Measurements from ENCODE around the gene RNF183.

DNA sequence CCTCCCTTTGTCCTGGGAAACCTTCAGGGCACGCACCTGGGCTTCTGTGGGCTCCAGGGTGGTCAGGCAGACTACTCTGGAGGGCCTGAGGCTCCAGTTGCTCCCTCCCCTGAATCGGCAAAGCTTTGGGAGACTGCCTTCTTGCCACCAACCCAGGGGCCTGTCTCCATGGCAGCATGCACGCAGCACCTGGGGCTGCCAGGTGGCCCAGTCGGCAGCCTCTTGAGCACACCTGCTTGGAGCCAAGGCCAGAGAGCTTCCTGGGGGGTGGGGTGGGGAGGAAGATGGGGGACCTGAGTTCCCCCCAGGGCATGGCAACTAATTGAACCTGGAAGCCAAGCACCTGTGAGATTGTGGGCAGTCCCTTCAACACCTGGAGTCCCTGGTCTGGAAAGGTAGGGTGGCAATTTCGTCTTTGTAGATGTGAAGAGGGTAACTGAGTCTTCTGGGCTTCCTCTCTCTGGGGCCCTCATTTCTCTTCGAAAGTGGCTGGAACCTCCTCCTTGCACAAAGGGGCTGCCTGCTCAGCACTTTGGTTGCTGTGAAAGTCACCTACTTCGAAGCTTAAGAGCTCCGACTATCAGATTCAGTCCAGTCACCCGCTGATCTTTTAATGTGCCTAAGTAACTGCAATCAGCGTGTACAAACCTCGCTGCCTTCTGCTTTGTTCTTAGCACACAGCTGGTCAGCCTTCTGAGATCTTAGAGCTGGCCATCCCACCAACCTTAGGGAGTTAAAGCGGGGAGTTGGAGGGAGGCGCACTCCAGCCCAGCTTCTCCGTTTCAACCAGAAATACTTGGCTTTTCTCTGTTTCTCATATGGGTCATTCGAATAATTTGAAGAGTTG is 4.0 kb downstream of the RNF183 start:
- TF ChIP-seq, protein P1, sequence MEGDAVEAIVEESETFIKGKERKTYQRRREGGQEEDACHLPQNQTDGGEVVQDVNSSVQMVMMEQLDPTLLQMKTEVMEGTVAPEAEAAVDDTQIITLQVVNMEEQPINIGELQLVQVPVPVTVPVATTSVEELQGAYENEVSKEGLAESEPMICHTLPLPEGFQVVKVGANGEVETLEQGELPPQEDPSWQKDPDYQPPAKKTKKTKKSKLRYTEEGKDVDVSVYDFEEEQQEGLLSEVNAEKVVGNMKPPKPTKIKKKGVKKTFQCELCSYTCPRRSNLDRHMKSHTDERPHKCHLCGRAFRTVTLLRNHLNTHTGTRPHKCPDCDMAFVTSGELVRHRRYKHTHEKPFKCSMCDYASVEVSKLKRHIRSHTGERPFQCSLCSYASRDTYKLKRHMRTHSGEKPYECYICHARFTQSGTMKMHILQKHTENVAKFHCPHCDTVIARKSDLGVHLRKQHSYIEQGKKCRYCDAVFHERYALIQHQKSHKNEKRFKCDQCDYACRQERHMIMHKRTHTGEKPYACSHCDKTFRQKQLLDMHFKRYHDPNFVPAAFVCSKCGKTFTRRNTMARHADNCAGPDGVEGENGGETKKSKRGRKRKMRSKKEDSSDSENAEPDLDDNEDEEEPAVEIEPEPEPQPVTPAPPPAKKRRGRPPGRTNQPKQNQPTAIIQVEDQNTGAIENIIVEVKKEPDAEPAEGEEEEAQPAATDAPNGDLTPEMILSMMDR (IDR thresholded peaks at IDR 0.05) = no peak
- TF ChIP-seq SIN3A (IDR thresholded peaks at IDR 0.05; ENCODE audit: borderline replicate concordance, insufficient read depth, low read depth, low read length) = no peak
